ENCODE results near the gene CXCL9. TPM values are rescaled to one million over a fixed set of nuclear protein-coding genes. Genes with fewer than 3 reads are reported as not detected.
"Not testable (repeated sequence)": the region's sequence is repeated elsewhere in the genome, so short reads cannot be mapped to it uniquely, and the experiment has no call there.

Gene CXCL9
- total and polyA plus RNA-seq, 8 donors = 0.25 to 4.3 (median 0.81) TPM; not detected in 2

GRCh38 chr4:76042241-76042998 is 35.1 kb upstream of the CXCL9 start:
- WGBS, 5 donors = 71 to 88% (median 76%) methylated on average over 8 to 18 of the region's 18 CpGs
- DNase-seq; H3K4me1 ChIP-seq; intact Hi-C loops (cut with DNase I; ENCODE audit: low total_unique reads); H3K27ac ChIP-seq; H3K4me3 ChIP-seq; H3K27me3 ChIP-seq; H3K9me3 ChIP-seq; H3K36me3 ChIP-seq: not testable (repeated sequence)

GRCh38 chr4:76036855-76037254 is 29.5 kb upstream of the CXCL9 start:
- peaks cover 0 to 12% (median 0%) of the 10 kb centered on the region in 4 donors for H3K4me1 ChIP-seq
- H3K9me3 ChIP-seq = no peaks in the 10 kb centered on the region
- no peaks in the 10 kb centered on the region for H3K27me3 ChIP-seq
- no peak overlapping the region for H3K4me3 ChIP-seq
- intact Hi-C loops (cut with DNase I; ENCODE audit: low total_unique reads) = no loop called here
- TF ChIP-seq POLR2AphosphoS5 (IDR thresholded peaks at IDR 0.05) (no peak), CTCF (IDR thresholded peaks at IDR 0.05) (no peak), POLR2A (IDR thresholded peaks at IDR 0.05) (no peak), EP300 (IDR thresholded peaks at IDR 0.05) (no peak)
- no peak for DNase-seq
- H3K27ac ChIP-seq = no peak overlapping the region
- 86 to 95% (median 91%) methylated on average over 3 of the region's 3 CpGs for WGBS, 5 donors
- H3K36me3 ChIP-seq = no peaks in the 10 kb centered on the region

- no peaks in the 10 kb centered on the region for H3K36me3 ChIP-seq
- no peak for DNase-seq
- H3K9me3 ChIP-seq = no peaks in the 10 kb centered on the region
- no peaks in the 10 kb centered on the region for H3K27me3 ChIP-seq
- WGBS, 5 donors = 47 to 68% (median 52%) methylated on average over 2 of the region's 2 CpGs
- no peak within 1 kb of the TSS for H3K4me3 ChIP-seq
- TF ChIP-seq POLR2AphosphoS5 (IDR thresholded peaks at IDR 0.05) = no peak
- no peak for TF ChIP-seq POLR2A (IDR thresholded peaks at IDR 0.05)
- TF ChIP-seq CTCF (IDR thresholded peaks at IDR 0.05) = no peak
- no peak for TF ChIP-seq EP300 (IDR thresholded peaks at IDR 0.05)
- intact Hi-C loops (cut with DNase I; ENCODE audit: low total_unique reads) = no loop called here
- peaks cover 0 to 12% (median 0%) of the 10 kb centered on the region in 4 donors for H3K4me1 ChIP-seq
- H3K27ac ChIP-seq = no peak within 1 kb of the TSS
These were observed 28.6 kb upstream of the CXCL9 start, which contains the start of gene CXCL11 for GRCh38 chr4:76035799-76036380. TSS of gene CXCL11 (minus strand) at chr4:76036070. CDS start at chr4:76035987, 83 bp downstream.

- H3K4me3 ChIP-seq = no peak overlapping the region
These were observed 27.8 kb upstream of the CXCL9 start for GRCh38 chr4:76035141-76035540.

More at GRCh38 chr4:76035141-76035540, 27.8 kb upstream of the CXCL9 start:
- no peak for DNase-seq
- TF ChIP-seq CTCF (IDR thresholded peaks at IDR 0.05) = no peak
- TF ChIP-seq POLR2A (IDR thresholded peaks at IDR 0.05) = no peak
- no peak for TF ChIP-seq POLR2AphosphoS5 (IDR thresholded peaks at IDR 0.05)
- TF ChIP-seq EP300 (IDR thresholded peaks at IDR 0.05) = no peak
- no peaks in the 10 kb centered on the region for H3K27me3 ChIP-seq
- 43 to 68% (median 62%) methylated on average over 3 of the region's 3 CpGs for WGBS, 5 donors
- H3K36me3 ChIP-seq = no peaks in the 10 kb centered on the region
- peaks cover 0 to 12% (median 0%) of the 10 kb centered on the region in 4 donors for H3K4me1 ChIP-seq
- no peaks in the 10 kb centered on the region for H3K9me3 ChIP-seq
- intact Hi-C loops (cut with DNase I; ENCODE audit: low total_unique reads) = no loop called here
- no peak overlapping the region for H3K27ac ChIP-seq

All from stomach (tissue), 9 donors.